ENCODE measurements around the gene FADS2.

FADS2 gene

DNA sequence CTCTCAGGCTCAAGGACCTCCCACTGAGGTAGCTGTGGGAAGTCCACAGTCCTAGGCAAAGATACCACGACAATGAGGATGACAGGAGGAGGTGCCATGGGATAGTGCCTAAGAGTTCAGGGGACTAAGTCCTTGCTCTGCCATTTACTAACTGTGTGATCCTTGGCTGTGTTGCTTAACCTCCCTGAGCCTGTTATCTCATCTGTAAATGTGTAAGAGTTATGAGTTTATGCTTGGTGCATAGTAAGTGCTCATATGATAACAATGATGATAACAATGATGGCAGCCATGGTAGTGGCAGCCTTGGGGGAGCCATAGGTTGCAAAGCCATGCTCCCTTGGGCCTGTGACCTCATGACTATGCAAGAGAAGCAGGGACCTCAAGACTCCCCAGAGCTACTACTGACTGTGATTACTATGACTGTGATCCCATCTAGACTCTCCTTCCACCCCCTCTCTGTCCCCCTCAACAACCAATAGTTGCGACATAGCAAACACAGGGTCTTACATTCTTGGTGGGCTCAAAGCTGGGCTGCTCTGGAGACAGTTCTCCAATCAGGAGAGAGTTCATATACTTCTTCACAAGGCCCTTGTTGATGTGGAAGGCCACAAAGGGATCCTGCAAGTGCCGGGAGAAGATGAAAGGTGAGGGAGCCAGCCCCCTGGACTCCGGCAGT, 15.2 kb upstream of the FADS2 start:
- Histone ChIP-seq H4K8ac (ENCODE audit: low read depth, low read length) (no peak overlapping the region), H3K79me1 (ENCODE audit: low read length) (peaks cover 26% of the 10 kb centered on the region), H3K79me2 (ENCODE audit: control insufficient read depth, insufficient read depth, low read length, poor library complexity) (peaks cover 11% of the 10 kb centered on the region), H3K4me2 (ENCODE audit: low read length) (no peak overlapping the region), H4K91ac (ENCODE audit: low read depth, low read length) (no peak overlapping the region), H3K14ac (ENCODE audit: low read length) (no peak overlapping the region), H3K18ac (ENCODE audit: low read length) (no peak overlapping the region), H3K27ac (ENCODE audit: low read depth, low read length) (no peak overlapping the region), H3K4me1 (ENCODE audit: control insufficient read depth in 1 of 2, insufficient read depth in 2 of 2, low read length in 2 of 2) (peaks cover 0 to 7% of the 10 kb centered on the region in 2 experiments), H2BK120ac (ENCODE audit: insufficient read depth, low read length, poor library complexity) (no peak overlapping the region), H2BK12ac (ENCODE audit: low read length) (no peak overlapping the region), H3K4ac (ENCODE audit: low read depth, low read length) (no peak overlapping the region), H3K27me3 (ENCODE audit: insufficient read depth, low read length) (no peaks in the 10 kb centered on the region), H3K9me3 (ENCODE audit: insufficient read depth, low read depth, low read length) (no peaks in the 10 kb centered on the region), H2AK5ac (ENCODE audit: low read length) (no peak overlapping the region), H2AFZ (ENCODE audit: insufficient read depth, low read length, poor library complexity) (no peak overlapping the region), H4K12ac (ENCODE audit: low read depth, low read length) (no peak overlapping the region), H3K9ac (ENCODE audit: low read length) (no peak overlapping the region), H3K23ac (ENCODE audit: low read length) (no peak overlapping the region), H2BK5ac (ENCODE audit: low read depth, low read length, poor library complexity) (no peak overlapping the region), H3K4me3 (ENCODE audit: low read depth, low read length) (no peak overlapping the region), H3K36me3 (ENCODE audit: control insufficient read depth in 1 of 2, insufficient read depth in 2 of 2, low read length in 2 of 2) (peaks cover 47 to 60% of the 10 kb centered on the region in 2 experiments)
- peak; percentile 58 to 77 for DNase-seq
- no CpG with 5 or more reads among the region's 4 CpGs for WGBS (ENCODE audit: extremely low coverage, insufficient coverage, insufficient read length)

DNA sequence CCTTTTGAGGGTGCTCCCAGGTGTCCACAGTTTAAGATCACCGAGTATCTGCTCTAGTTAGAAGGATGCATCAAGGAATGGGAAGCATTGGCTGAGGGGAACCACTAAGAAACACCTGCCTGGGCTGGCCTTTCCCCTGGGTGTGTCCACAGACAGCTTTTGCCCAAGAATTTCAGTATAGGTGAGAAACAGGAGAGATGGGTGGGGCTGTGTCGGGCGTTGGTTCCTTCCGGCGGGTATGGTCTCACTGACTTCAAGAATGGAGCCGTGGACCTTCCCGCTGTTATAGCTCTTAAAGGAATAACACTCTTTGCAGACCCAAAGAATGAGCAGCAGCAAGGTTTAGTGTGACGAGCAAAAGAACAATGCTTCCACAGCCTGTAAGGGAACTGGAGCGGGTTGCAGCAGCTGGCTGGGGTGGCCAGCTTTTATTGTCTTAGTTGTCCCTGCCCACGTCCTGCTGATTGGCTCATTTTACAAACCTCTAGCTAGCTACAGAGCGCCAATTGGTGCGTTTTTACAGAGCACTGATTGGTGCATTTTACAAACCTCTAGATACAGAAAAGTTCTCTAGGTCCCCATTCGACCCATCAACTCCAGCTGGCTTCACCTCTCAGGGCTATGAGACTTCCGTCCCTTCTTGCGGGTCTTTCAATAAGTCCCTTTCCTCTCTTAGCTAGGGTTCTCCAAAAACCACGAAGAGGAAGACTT, 13.7 kb upstream of the FADS2 start:
- no peaks in the 10 kb centered on the region for H3K9me3 ChIP-seq (ENCODE audit: insufficient read depth, low read depth, low read length)
- H4K12ac ChIP-seq (ENCODE audit: low read depth, low read length): peak overlapping the region; percentile 55
- H3K36me3 ChIP-seq (ENCODE audit: control insufficient read depth in 1 of 2, insufficient read depth in 2 of 2, low read length in 2 of 2): peaks cover 38 to 45% of the 10 kb centered on the region in 2 experiments
- peak overlapping the region; percentile 54 for H2BK120ac ChIP-seq (ENCODE audit: insufficient read depth, low read length, poor library complexity)
- H3K79me2 ChIP-seq (ENCODE audit: control insufficient read depth, insufficient read depth, low read length, poor library complexity): peaks cover 11% of the 10 kb centered on the region
- H3K4me2 ChIP-seq (ENCODE audit: low read length): peak overlapping the region; percentile 82
- peak overlapping the region; percentile 79 for H3K9ac ChIP-seq (ENCODE audit: low read length)
- no CpG with 5 or more reads among the region's 16 CpGs for WGBS (ENCODE audit: extremely low coverage, insufficient coverage, insufficient read length)
- H4K91ac ChIP-seq (ENCODE audit: low read depth, low read length): peak overlapping the region; percentile 85
- H3K4me1 ChIP-seq (ENCODE audit: control insufficient read depth in 1 of 2, insufficient read depth in 2 of 2, low read length in 2 of 2): peaks cover 0 to 8% of the 10 kb centered on the region in 2 experiments
- peak; percentile 83 to 90 for DNase-seq
- no peak overlapping the region for H3K23ac ChIP-seq (ENCODE audit: low read length)
- H3K14ac ChIP-seq (ENCODE audit: low read length): peak overlapping the region; percentile 60
- H2AFZ ChIP-seq (ENCODE audit: insufficient read depth, low read length, poor library complexity): peak overlapping the region; percentile 70
- H2BK5ac ChIP-seq (ENCODE audit: low read depth, low read length, poor library complexity): peak overlapping the region; percentile 84
- peak overlapping the region; percentile 88 for H3K27ac ChIP-seq (ENCODE audit: low read depth, low read length)
- no peaks in the 10 kb centered on the region for H3K27me3 ChIP-seq (ENCODE audit: insufficient read depth, low read length)
- H3K79me1 ChIP-seq (ENCODE audit: low read length): peaks cover 26% of the 10 kb centered on the region
- peak overlapping the region; percentile 85 for H3K18ac ChIP-seq (ENCODE audit: low read length)
- peak overlapping the region; percentile 24 for H2AK5ac ChIP-seq (ENCODE audit: low read length)
- H3K4me3 ChIP-seq (ENCODE audit: low read depth, low read length): no peak overlapping the region
- peak overlapping the region; percentile 90 for H4K8ac ChIP-seq (ENCODE audit: low read depth, low read length)
- peak overlapping the region; percentile 24 for H3K4ac ChIP-seq (ENCODE audit: low read depth, low read length)
- H2BK12ac ChIP-seq (ENCODE audit: low read length): peak overlapping the region; percentile 38

DNA sequence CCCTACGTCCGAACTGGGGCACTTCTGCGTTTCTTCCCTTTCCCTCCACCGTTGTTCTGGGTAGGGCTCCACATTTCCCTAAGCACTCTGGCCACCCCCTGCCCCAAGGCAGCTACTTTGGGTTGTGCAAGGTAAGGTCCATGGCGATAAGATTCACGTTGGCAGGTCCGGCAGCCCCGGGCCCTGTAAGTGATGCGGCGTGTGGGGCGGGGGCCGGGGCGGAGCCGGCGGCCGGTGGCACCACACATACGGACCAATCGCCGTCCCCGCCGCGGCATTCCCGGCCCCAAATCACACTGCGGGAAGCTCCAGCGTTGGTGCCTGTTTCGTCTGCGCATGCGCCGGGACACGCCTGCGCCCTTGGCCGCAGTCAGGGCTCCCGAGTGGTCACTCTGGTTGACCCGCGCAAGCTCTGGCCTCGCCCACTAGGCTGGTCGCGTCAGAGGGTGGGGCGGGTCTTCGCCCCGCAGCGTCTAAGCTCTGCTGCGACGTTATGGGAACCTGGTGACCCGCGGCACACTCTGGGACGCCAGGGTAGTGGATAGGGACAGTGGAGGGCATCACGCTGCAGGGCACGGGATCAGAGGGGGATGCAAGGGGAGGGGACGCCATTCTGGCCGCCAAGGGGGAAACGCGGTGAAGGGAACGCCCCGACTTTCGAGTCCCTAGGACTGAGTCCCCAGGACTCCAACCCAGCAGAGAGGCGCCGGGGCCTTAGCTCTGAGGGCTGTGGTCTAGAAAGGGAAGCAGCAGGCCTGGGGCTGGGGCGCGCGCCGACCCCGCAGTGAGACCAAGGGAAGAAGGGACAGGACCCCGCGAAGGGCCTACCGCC, 12.9 kb upstream of the FADS2 start:
- Histone ChIP-seq H3K79me2 (ENCODE audit: control insufficient read depth, insufficient read depth, low read length, poor library complexity) (peaks cover 11% of the 10 kb centered on the region), H3K4me3 (ENCODE audit: low read depth, low read length) (peak overlapping the region; percentile 86), H4K8ac (ENCODE audit: low read depth, low read length) (peak overlapping the region; percentile 90), H3K4ac (ENCODE audit: low read depth, low read length) (peak overlapping the region; percentile 73), H3K18ac (ENCODE audit: low read length) (peak overlapping the region; percentile 85), H3K27ac (ENCODE audit: low read depth, low read length) (peak overlapping the region; percentile 88), H2AK5ac (ENCODE audit: low read length) (peak overlapping the region; percentile 71), H2AFZ (ENCODE audit: insufficient read depth, low read length, poor library complexity) (peak overlapping the region; percentile 70), H3K9ac (ENCODE audit: low read length) (peak overlapping the region; percentile 83), H3K4me2 (ENCODE audit: low read length) (peak overlapping the region; percentile 82), H3K79me1 (ENCODE audit: low read length) (peaks cover 26% of the 10 kb centered on the region), H3K9me3 (ENCODE audit: insufficient read depth, low read depth, low read length) (no peaks in the 10 kb centered on the region), H3K27me3 (ENCODE audit: insufficient read depth, low read length) (no peaks in the 10 kb centered on the region), H2BK12ac (ENCODE audit: low read length) (peak overlapping the region; percentile 26), H3K36me3 (ENCODE audit: control insufficient read depth in 1 of 2, insufficient read depth in 2 of 2, low read length in 2 of 2) (peaks cover 34 to 38% of the 10 kb centered on the region in 2 experiments), H4K91ac (ENCODE audit: low read depth, low read length) (peak overlapping the region; percentile 96), H3K23ac (ENCODE audit: low read length) (no peak overlapping the region), H2BK120ac (ENCODE audit: insufficient read depth, low read length, poor library complexity) (peak overlapping the region; percentile 91), H4K12ac (ENCODE audit: low read depth, low read length) (peak overlapping the region; percentile 55), H2BK5ac (ENCODE audit: low read depth, low read length, poor library complexity) (peak overlapping the region; percentile 87), H3K4me1 (ENCODE audit: control insufficient read depth in 1 of 2, insufficient read depth in 2 of 2, low read length in 2 of 2) (peaks cover 0 to 8% of the 10 kb centered on the region in 2 experiments), H3K14ac (ENCODE audit: low read length) (peak overlapping the region; percentile 93)
- DNase-seq: peak; percentile 99 to 100
- no CpG with 5 or more reads among the region's 66 CpGs for WGBS (ENCODE audit: extremely low coverage, insufficient coverage, insufficient read length)
